ENCODE results near the gene SPOCK2. TPM values are rescaled to one million over a fixed set of nuclear protein-coding genes. Genes with fewer than 3 reads are reported as not detected.

SPOCK2 gene
- total RNA-seq, 1 experiment from 2014 or later = 4.8 TPM

DNA sequence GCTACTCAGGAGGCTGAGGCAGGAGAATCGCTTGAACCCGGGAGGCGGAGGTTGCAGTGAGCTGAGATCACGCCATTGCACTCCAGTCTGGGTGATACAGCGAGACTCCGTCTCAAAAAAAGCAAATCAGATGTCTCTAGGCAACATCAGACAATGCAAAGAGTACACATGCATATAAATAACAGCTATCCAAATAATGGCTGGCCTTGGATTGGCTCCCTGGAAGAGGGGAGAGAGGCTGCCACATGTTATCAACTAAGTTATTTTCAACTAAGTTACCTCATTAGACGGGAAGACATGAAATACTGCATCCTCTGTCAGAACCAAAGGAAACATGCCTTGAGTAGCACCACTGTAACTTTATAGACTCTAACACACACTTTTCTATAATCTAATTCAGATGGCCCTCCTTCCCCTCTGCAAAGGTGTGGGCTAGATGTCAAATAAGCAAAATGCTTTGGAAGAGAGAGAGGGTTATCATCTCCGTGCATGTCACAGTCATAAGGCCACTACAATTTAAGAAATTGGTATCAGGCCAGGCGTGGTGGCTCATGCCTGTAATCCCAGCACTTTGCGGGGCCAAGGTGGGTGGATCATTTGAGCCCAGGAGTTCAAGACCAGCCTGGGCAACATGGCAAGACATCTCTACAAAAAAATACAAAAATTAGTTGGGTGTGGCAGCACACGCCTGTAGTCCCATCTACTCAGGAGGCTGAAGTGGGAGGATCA, 22.5 kb upstream of the SPOCK2 start:
- ChIA-PET CTCF (no interaction called here), POLR2A (no interaction called here)
- BruUV-seq (replicated peaks) = no TSS peak
- DNase-seq (ENCODE audit: low read depth, low spot score) (no peak), ATAC-seq (no peak)
- intact Hi-C loops (cut with micrococcal nuclease; ENCODE audit: unreplicated experiment) (no loop called here), in situ Hi-C loops (cut with HindIII; ENCODE audit: low pct_unique_long_range_greater_than_20kb, low sequenced_read_pairs) (no loop called here)
- Histone ChIP-seq H3K36me3 (ENCODE audit: control insufficient read depth, insufficient read depth, low read length) (no peaks in the 10 kb centered on the region; the same call in 1 of the 2 replicates), H3K4me3 (ENCODE audit: low read depth in 2 of 2, low read length in 2 of 2) (no peak overlapping the region), H3K27ac (ENCODE audit: low read length) (no peak overlapping the region; the same call in 1 of the 2 replicates), H3K4me1 (ENCODE audit: control insufficient read depth, insufficient read depth, low read length) (peaks cover 36% of the 10 kb centered on the region), H3K9me3 (ENCODE audit: control insufficient read depth, insufficient read depth, low read depth, low read length) (no peaks in the 10 kb centered on the region), H3K27me3 (ENCODE audit: control insufficient read depth, insufficient read depth, low read length) (no peaks in the 10 kb centered on the region)
- no peak for TF ChIP-seq SIN3A (IDR thresholded peaks at IDR 0.05; ENCODE audit: borderline replicate concordance, insufficient read depth, low read depth, low read length)

DNA sequence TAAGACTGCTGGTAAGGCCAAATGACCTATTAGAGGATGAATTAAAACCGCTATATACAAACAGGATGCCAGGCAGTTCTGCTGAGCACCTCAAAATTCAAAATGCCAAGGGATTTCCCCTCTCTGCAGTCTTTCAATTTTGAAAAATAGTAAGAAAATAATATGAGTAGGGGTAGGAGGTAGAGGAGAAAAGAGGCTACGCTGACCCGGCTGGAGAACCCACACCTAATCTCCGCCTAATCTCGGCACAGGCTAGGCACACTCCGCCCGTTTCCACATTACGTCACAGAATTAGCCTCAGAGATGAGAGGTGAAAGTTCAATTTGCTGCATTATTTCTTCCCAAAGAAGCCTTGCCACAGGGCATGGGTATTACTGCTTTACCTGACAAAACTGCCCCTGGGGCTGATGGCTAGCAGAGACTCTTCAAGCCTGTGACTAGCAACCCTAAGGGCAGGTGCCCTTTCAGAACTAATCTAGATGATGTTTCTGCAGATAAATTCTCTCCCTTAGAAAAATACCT, 21.3 kb upstream of the SPOCK2 start:
- ATAC-seq = no peak
- ChIA-PET POLR2A (no interaction called here), CTCF (no interaction called here)
- in situ Hi-C loops (cut with HindIII; ENCODE audit: low pct_unique_long_range_greater_than_20kb, low sequenced_read_pairs) = no loop called here
- Histone ChIP-seq H3K36me3 (ENCODE audit: control insufficient read depth, insufficient read depth, low read length) (no peaks in the 10 kb centered on the region; the same call in 1 of the 2 replicates), H3K4me1 (ENCODE audit: control insufficient read depth, insufficient read depth, low read length) (peaks cover 36% of the 10 kb centered on the region), H3K4me3 (ENCODE audit: low read depth in 2 of 2, low read length in 2 of 2) (no peak overlapping the region), H3K27ac (ENCODE audit: low read length) (peak overlapping the region; percentile 67), H3K27me3 (ENCODE audit: control insufficient read depth, insufficient read depth, low read length) (no peaks in the 10 kb centered on the region), H3K9me3 (ENCODE audit: control insufficient read depth, insufficient read depth, low read depth, low read length) (no peaks in the 10 kb centered on the region)
- BruUV-seq (replicated peaks) = no TSS peak
- TF ChIP-seq TCF7L2 (IDR thresholded peaks at IDR 0.05; ENCODE audit: low read depth, low read length) (no peak), REST (IDR thresholded peaks at IDR 0.05; ENCODE audit: insufficient read depth in 1 of 2, low read depth in 2 of 2, low read length in 1 of 2) (no peak), SIN3A (IDR thresholded peaks at IDR 0.05; ENCODE audit: borderline replicate concordance, insufficient read depth, low read depth, low read length) (no peak), CTCF (IDR thresholded peaks at IDR 0.05) (no peak), POLR2AphosphoS5 (IDR thresholded peaks at IDR 0.05; ENCODE audit: low read depth, low read length) (no peak)
- DNase-seq (ENCODE audit: low read depth, low spot score) = no peak
- intact Hi-C loops (cut with micrococcal nuclease; ENCODE audit: unreplicated experiment) = no loop called here
